GM06990 (cell line): ENCODE measurements around the gene SCNM1.
"Not testable (repeated sequence)": the region's sequence is repeated elsewhere in the genome, so short reads cannot be mapped to it uniquely, and the experiment has no call there.

Source experiments
- DNase-seq: peaks from one replicate; pipeline ENCODE4 v3.0.0-alpha.2; 2011; ENCODE audit not compliant: insufficient read length; ENCODE audit errors: extremely low read depth
- H3K27me3 ChIP-seq: replicated peaks from 2 replicates; pipeline ENCODE4 v1.6.0; 2011; ENCODE audit warnings: low read length; ENCODE audit not compliant: control insufficient read depth, insufficient read depth
- H3K36me3 ChIP-seq: 2 replicates; pipeline ENCODE4 v1.5.1; 2011; ENCODE audit warnings: low read length; ENCODE audit not compliant: control insufficient read depth, insufficient read depth
- H3K4me3 ChIP-seq: replicated peaks from 2 replicates; pipeline ENCODE4 v1.5.1; 2011; ENCODE audit warnings: low read depth, mild to moderate bottlenecking, control low read depth, low read length
- CTCF ChIP-seq: IDR thresholded peaks from 2 replicates; pipeline ENCODE4 v1.5.1; 2011; ENCODE audit warnings: low read length, control low read depth, mild to moderate bottlenecking, inconsistent platforms; ENCODE audit not compliant: insufficient read depth, poor library complexity, severe bottlenecking

The SCNM1 gene

GRCh38 chr1:151189637-151190445 lies 23.9 kb downstream of the SCNM1 start, which contains the start of gene VPS72:
TSS of gene VPS72 (minus strand) at chr1:151190197. CDS start at chr1:151190121, 76 bp downstream.
- Histone ChIP-seq H3K4me3 (peak within 1 kb of the TSS; percentile 91), H3K36me3 (peaks cover 3% of the 10 kb centered on the region), H3K27me3 (no peaks in the 10 kb centered on the region)
- DNase-seq, result peak; percentile 88
- no peak for TF ChIP-seq CTCF

- H3K27me3 ChIP-seq, result no peaks in the 10 kb centered on the region
- TF ChIP-seq CTCF, result no peak
- no peak overlapping the region for H3K4me3 ChIP-seq
Measured at GRCh38 chr1:151192047-151192446, 26.1 kb downstream of the SCNM1 start.

GRCh38 chr1:151193304-151193703 lies 27.4 kb downstream of the SCNM1 start:
- TF ChIP-seq CTCF, result no peak
- H3K36me3 ChIP-seq, result no peaks in the 10 kb centered on the region
- no peak for DNase-seq
- no peak overlapping the region for H3K4me3 ChIP-seq
- no peaks in the 10 kb centered on the region for H3K27me3 ChIP-seq

More at GRCh38 chr1:151192047-151192446, 26.1 kb downstream of the SCNM1 start:
- DNase-seq, result no peak
- H3K36me3 ChIP-seq, result no peaks in the 10 kb centered on the region

- no peaks in the 10 kb centered on the region for H3K36me3 ChIP-seq
- no peaks in the 10 kb centered on the region for H3K27me3 ChIP-seq
- no peak for DNase-seq
- no peak overlapping the region for H3K4me3 ChIP-seq
- TF ChIP-seq CTCF, result no peak
Measured at GRCh38 chr1:151193856-151194255, 27.9 kb downstream of the SCNM1 start.

- DNase-seq, H3K36me3 ChIP-seq, H3K27me3 ChIP-seq, H3K4me3 ChIP-seq: not testable (repeated sequence)
Measured at GRCh38 chr1:151194894-151195594, 29.1 kb downstream of the SCNM1 start.

- Histone ChIP-seq H3K36me3 (no peaks in the 10 kb centered on the region), H3K27me3 (no peaks in the 10 kb centered on the region), H3K4me3 (peak overlapping the region; percentile 37)
- TF ChIP-seq CTCF, result peak; percentile 49
- peak; percentile 33 for DNase-seq
Measured at GRCh38 chr1:151196292-151196800, 30.4 kb downstream of the SCNM1 start.
